ENCODE data around the gene ORAI1.
"Not testable (repeated sequence)": the region's sequence is repeated elsewhere in the genome, so short reads cannot be mapped to it uniquely, and the experiment has no call there.

ORAI1 gene

DNA sequence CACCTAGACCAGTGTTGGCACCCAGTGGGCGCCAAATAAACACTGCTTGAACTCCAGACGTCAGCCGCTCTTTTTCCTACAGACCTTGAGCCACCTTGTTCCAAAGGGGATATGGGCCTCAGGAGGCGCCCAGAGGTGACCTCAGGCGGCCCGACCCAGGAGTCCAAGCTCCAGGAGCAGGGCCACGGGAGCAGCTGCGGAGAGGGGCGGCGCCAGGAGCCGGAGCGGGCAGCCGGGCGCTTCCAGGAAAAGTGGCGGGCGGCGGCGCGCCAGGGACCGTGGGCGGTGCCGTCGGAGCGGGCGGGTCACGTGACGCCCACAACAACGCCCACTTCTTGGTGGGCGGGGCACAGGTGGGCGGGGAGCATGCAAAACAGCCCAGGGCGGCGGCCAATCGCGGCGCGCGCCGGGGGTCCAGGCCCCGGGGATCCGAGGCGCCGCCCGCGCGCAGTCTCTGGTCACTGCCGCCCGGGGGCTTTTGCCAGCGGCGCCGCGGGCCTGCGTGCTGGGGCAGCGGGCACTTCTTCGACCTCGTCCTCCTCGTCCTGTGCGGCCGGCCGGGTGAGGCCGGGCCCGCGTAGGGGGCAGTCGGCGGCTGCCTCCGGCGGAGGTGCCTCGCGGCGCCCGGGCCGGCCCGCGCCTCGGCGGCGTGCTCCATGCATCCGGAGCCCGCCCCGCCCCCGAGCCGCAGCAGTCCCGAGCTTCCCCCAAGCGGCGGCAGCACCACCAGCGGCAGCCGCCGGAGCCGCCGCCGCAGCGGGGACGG is at the start of gene ORAI1:
Gene ORAI1, plus strand, starts transcription at position 444 of the 766 bp plus-strand sequence.
- DNase-seq: peak; percentile 61 to 90

DNA sequence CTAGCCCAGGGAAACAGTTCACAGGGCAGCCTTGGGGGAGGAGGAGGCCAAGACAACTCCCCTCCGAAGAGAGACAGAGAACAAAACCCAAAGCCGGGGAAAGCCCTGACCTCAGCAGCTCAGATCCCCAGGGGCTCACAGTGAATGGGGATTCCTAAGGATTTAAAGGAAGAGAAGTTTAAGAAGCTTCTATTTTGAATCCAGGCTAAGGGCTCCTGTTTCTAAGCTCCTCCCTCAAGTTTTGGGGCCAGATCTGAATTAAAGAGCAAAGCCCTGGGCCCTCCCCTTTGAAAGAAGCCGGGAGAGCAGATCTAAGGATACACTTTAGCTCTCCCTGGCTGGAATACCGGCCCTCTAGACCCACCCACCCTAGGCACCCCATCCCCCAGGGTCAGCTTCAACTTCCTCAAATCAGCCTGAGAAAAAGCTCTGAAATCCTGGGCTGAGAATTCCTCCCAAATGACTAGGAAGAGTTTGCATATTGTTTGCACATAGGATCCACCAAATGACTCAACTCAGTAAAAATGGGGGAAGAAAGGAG is 49.4 kb upstream of the ORAI1 start:
- DNase-seq: no peak

DNA sequence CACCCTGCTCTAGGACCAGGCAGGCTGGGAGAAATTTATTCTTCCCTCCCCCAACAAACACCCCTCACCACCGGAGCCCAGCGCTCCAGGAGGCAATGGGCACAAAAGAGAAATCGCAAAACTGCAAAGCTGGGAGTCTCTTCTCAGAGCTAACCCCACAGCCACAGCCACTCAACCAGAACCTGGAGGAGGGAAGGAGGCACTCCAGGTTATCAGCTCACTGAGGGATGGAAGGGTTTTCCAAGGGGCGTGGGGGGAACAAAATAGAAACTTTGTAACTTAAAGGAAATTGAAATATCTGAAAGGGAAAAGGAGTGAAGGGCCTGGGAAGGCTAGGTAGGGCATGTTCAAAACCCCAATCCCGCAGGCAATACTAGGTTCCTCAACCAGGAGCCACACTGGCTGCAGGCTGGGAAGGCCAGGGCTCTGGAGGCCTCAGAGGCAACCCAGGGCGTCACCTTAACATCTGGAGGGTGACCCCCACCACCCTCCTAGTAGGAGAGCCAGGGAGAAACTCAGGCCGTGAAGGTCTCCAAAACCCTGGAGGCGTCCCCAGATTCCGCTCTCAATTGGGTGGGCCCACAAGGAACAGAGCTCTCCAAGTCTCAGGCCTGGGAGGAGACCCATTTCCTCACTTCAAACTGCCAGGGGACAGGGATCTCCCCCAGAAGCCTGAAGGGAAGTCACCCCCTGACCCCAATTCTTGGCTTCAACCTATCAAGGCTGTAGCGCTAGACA is 48.7 kb upstream of the ORAI1 start:
- DNase-seq: no peak

DNA sequence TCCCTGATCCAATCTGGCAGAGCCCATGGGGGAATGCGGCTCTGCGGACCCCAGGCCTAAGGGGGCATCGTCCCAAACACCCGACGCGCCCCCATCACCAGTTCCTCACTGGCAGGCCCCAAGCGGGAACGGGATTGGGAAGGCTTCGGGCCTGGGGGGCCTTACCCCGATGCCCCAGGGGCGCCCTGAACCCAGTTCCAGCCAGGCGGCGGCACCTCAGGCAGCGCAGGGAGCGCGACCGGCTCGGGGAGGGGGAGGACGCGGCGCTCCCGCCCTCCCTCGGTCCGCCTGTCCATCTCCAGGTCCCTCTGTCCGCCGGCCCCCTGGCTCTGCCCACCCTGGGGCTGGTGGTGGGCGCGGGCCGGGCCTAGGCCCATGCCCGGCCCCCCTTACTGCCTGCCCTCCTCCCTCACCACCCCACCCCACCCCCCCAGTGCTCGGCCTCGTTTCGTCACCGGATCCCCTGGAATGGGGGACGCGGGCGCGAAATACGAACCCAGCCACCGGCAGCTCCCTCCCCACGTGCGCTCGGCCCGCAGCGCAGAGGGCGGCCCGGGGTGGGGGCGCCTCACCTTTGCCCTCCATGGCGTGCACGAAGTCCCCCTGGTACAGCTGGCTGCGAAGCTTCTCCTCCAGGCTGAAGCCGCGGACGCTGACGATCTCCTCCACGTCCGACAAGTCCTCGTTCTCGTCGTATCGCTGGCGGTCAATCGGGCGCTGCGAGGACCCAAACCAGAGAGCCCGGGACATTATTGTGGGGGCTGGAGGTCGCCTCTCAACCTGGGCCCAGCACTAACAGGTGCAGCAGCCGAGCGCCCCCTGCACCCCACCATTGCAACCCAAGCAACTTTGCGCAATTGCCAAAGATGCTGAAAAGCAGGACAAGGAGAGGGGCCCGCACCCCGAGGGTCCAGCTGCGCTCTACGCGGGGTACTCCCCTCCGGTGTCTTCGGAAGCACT is 47.8 kb upstream of the ORAI1 start:
- peak in 1 of 2 donors; percentile 39 for DNase-seq

DNA sequence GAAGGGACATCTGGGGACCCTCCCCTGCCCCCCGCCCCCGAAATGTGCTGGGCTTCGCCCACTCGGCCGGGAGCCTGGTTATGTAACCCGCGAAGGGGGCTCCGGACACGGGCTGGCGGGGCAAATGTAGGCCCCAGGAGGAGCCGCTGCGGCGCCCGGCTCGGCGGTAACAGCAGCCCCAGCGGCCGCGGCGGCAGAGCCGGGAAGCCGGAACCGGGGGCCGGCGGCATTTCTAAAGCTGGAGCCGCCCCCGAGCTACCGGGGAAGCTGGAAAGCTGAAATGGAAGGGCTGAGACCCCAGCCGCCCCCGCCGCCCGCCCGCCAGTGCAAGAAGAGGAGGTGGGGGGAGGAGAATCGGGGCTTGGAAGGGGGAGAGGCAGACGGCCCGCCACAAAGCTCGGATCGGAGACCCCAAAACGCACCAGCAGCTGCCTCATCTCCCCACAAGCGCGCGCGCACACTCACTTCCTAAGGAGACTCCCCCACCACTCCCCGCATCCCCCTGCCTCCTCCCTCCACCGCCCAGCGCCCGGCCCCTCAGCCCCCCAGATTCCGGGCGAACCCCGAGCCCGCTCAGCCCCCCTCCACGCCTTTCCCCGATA is 47.0 kb upstream of the ORAI1 start:
- peak; percentile 39 to 64 for DNase-seq

DNA sequence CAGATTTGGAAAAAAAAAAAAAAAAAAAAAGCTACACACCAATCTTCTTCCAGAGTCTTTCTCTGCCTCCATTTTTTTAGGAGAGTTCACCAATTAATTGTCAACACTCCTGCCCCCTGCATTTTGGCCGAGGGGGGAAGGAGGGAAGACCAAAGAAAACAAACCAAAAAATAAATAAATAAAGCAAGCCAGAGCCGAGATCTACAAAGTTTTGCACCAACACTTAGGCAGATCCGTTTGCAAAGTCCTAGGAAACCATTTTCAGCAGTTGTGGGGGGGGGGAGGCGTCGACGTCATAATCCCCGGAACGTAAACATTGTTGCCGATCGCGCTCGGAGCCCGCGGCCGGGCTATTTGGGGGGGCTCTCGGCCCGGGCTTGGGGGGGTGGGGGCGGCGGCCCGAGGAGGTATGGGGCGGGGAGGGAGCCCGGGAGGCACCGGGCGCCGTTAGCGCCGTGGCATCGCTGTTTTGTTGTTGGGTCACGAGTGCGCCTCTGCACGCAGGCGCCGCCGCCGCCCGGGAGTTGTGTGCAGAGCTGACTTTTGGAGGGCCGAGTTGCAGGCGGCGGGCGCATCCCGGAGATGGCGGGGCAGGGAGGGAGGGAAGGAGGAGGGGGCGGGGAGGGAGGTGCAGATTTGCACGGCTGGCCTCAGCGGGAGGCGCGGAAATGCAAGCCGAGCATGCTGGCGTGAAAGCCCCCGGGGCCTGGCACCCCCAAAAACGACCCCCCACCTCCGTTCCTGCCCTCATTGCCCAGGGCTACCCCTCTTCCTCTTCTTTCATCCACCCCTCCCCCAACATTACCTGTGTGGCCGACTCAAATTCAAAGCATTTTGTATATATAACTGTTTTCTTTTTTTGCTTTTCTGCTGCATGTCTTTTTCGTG is 46.1 kb upstream of the ORAI1 start:
- peak; percentile 67 to 74 for DNase-seq

DNA sequence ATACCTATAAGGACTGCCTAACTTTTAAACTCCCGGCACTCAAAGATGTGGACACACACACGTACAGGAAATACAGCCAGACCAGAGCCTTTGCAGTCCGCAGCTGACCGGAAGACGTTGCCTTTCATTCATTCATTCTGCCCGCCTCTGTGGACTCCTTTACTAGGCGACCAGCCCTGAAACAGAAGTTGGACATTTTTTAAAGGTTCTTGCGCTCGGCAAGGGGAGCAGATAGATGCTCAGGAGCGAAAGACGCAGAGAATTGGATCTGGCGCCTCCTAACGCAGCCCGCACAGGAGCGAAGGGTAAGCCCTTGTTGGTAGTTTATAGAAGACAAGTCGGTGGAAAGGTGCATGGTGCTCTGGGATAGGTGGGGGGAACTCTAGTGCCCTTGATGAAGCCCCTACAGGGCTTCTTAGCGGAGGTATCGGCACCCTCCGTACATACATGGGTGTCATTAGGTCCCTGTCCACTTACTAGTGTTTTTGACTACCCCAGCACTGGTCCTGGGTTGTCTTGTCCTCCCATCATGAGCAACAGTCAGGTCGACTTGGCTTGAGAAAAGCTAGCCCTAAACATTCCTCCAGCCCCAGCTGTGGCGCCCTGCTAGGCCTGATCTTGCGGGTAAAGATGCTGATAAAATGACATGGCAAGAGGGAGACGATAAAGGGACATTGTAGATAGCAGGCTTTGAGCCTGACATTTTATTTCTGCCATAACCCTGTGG is 45.2 kb upstream of the ORAI1 start, which contains the start of gene KDM2B:
Gene KDM2B, minus strand, starts transcription at position 65 of the 727 bp plus-strand sequence. CDS start 112 bp downstream, outside the sequence.
- DNase-seq: no peak

DNA sequence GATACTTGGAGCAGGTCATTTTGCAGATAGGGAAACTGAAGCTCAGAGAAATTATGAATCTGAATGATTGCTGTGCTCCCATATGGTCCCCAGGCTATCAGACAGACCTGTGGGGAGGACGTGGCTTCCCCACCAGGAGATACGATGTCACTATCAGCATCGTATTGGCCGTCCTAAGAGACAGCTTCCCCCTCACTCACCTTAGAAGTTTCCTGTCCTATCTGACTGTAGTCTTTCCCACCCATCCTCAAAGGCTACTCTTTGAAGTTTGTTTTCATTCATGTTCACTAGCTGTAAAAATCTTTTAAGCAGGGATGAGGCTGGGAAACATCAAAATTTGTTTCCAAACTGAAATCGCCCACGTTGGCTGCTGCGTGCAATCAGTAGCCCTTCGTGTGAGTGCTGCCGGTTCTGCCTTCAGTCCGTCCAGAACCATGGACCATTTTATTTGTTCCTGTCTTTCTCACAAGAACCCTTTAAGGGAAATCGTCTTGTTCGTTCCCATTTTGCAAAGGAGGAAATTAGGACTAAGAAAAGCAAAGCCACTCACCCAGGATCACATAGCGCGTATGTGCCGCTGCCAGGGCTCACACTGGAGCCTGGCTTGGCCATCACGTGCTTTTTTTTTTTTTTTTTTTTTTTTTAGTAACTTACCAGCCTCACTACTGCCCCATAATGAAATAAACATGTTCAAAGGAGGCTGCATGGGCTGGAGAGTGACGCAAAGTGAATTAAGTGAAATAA is 44.5 kb upstream of the ORAI1 start:
- DNase-seq: no peak

DNA sequence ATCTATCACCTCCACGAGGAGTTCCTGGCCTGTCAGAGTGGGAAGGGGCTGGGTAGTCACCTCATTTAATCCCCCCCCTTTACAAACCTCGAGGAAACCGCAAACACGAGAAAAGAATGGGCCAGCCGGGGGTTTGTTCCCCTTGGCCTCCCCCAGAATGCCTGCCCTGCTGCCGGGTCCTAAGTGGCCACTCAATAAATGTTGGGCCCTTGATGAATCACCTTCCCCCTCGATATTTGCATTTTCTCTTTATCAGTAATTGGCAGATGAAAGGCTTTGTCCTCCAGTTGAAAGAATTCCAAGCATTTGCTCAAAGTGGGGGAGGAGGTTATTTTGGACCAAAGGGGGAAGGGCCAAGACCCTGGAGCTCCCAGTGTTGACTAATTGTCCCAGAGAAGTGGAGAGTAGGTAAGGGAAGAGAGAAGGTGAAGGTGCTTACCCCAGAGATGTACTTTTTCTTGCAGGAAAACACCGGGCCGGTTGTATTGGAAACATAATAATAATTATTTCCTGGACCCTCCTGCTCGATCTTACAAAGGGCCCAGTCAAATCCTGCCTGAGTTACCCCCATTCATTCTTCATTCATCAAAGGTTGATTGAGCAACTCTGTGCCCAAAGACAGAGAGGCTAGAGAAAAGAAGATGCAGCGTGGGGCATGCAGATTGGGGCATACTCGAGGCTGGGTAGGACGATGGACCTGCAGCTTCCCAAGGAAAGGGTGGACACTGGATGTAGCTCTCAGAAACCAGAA is 43.6 kb upstream of the ORAI1 start:
- DNase-seq: no peak

DNA sequence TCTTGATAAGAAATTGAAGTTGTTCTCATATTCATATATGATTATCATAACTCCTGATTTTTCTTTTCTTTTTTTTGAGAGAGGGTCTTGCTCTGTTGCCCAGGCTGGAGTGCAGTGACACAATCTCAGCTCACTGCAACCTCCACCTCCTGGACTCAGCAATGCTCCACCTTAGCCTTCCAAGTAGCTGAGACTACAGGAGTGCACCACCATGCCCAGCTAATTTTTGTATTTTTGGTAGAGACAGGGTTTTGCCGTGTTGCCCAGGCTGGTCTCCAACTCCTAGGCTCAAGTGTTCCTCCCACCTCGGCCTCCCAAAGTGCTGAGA is 43.0 kb upstream of the ORAI1 start:
- DNase-seq: not testable (repeated sequence)

DNA sequence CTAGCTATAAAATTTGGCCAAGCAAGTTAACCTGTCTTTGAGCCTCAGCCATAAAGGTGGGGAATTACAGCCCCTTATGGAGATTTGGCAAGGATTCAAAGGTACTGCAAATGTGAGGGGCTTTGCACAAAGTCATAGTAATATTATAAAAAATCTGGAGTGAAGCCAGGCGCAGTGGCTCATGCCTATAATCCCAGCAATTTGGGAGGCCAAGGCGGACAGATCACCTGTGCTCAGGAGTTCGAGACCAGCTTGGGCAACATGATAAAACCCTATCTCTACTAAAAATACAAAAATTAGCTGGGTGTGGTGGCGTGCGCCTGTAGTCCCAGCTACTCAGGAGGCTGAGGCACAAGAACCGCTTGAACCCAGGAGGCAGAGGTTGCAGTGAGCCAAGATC is 41.4 kb upstream of the ORAI1 start:
- not testable (repeated sequence) for DNase-seq

DNA sequence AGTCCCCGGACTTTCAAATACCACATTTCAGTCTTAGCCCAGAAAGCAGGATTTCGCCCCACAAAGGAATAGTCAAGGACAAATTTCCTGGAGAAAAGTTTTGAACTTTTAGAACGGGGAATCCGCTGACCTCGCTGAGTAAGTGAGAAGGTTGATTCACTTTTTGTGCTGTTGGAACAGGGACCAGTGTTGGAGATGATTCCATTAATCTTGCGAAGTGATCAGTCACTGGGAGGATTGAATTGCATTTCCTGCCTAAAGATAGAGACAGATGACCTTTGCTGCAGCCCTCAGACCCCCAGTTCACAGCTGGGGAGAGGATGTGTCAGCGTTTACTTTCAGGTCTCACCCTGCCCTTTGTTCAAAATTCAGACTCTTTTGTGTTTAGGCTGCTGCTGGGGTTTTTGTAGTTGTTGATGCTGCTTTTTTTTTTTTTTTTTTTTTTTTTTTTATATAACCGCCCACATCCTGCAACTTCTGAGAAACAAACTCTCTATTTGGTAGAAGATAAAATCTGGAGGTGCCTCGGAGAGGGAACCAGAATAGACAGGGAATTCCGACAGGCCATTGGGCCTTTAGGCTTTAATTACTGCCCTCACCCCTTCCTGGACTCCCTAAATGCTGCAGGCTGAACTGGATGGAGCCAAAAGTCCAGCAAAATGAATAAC is 35.7 kb upstream of the ORAI1 start:
- DNase-seq: peak in 1 of 2 donors; percentile 57

DNA sequence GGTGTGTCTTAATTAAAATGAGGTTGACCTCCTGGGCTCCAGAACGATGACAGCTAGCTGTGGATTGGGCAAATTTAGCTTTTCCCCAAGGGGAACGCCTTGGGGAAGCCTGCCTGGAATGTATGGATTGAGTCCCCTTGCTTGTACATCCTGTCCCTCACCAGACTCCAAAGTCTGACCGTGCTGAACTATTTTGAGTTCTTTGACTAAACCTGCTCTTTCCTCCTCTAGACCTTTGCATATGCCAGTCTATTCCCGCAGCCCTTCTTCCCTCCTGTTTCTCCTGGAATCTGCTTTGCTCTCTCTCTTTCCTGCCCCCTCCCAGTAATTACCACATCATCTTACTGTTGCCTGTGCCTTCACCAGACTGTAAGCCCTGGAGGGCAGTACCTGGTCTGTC is 34.0 kb upstream of the ORAI1 start:
- DNase-seq: no peak

DNA sequence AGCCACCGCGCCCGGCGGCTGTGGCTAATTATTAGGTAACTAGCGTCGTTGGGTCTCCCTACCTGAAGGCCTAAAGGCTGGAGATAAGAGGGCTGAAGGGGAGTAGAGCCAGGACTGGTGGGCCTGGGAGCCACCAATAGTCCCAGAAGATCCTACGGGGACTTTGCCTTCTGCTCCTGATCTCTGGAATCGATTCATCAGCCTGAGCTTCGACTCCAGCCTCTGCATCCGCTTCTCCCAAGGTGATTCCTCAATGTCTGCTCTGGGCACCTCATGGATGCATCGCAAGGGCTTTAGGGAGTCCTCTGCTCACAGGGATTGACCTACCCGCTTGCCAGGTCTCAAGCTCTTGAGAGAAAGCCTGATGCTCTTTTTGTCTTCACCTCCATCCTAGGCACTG is 30.8 kb upstream of the ORAI1 start:
- no peak for DNase-seq

DNA sequence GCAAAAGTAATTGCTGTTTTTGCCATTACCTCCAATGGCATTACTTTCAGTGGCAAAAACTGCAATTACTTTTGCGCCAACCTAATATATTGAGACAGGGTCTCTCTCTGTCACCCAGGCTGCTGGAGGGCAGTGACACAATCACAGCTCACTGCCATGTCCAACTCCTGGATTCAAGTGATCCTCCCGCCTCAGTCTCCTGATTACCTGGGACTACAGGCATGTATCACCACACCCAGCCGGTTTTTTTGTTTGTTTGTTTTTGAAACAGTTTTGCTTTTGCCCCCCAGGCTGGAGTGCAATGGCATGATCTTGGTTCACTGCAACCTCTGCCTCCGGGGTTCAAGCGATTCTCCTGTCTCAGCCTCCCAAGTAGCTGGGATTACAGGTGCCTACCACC is 29.8 kb upstream of the ORAI1 start:
- no peak for DNase-seq

DNA sequence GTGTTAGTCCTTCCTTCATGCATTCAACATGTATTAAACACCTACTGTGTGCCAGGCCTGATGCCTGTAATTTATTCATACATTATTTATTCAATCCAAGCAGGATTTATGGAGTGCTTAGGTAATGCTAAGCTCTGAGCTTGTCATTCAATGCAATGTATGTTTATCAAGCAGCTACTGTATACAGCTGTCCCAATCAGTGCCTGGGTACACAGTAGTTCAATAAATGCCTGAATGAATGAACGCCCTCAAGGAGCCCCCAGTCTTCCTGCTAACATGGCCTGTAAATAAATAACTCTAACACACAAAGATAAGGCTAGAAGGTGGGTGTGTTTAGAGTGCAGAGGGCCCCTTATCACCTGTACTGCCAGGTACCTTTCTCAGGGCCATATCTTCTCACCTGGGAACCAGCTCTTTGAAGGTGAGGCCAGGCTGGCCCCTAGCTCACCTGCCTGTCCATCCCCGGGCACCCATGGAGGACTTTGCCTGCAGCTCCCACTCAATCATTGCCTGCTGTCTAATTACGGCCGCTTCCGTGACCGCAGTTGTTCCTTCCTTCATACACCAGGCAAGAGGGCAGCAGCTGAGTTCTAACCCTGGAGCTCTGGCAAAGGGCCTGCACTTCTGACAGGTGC is 25.5 kb upstream of the ORAI1 start:
- no peak for DNase-seq

DNA sequence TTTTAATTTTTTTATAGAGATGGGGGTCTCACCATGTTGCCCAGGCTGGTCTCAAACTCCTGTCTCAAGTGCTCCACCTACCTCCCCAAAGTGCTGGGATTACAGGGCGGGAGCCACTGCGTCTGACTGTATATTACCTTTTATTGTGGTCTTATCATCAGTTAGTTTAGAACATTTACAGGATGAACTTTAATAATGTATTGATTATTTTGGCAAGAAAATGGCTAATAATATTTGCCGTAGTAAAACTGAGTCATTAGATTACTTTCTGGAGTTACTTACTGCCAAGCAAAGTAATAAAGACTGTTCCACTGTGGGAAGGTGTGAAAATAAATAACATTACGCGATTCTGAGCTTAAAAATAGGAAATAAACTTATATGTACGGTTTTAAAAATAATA is 23.6 kb upstream of the ORAI1 start:
- no peak for DNase-seq

DNA sequence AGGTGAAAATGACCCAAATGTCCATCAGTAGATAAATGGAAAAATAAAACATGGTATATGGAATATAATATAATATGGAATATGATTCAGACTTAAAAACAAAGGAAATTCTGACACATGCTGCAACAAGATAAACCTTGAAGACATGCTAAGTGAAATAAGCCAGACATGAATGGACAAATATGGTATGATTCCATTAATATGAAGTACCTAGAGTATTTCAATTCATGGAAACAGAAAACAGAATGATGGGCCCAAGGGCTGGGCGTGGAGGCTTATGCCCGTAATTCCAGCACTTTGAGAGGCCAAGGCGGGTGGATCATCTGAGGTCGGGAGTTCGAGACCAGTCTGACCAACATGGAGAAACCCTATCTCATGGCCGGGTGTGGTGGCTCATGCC is 22.7 kb upstream of the ORAI1 start:
- DNase-seq: no peak

All from bone marrow (tissue), 2 donors.